Renal cortical epithelial cell (primary cell): ENCODE data around the gene SIPA1. TPM values are rescaled to one million over a fixed set of nuclear protein-coding genes. Genes with fewer than 3 reads are reported as not detected.
"Not testable (repeated sequence)": the region's sequence is repeated elsewhere in the genome, so short reads cannot be mapped to it uniquely, and the experiment has no call there.

Experiments used
- DNase-seq: peaks from one replicate; pipeline ENCODE4 v3.0.0-alpha.2; 2011; ENCODE audit warnings: low read depth
- total RNA-seq: library from RNA; depleted of rRNA; stranded (reverse); fragments of >200 nt; gene quantifications from 2 replicates; pipeline ENCODE4 v1.2.3, GENCODE V29; 2014

The SIPA1 gene
- total RNA-seq, 1 donor from 2014 or later: 29.1 TPM

- no peak for DNase-seq
Measured at GRCh38 chr11:65623177-65623576, 14.7 kb upstream of the SIPA1 start.

GRCh38 chr11:65623852-65624616 lies 13.9 kb upstream of the SIPA1 start:
- DNase-seq: no peak

GRCh38 chr11:65624931-65625627 lies 12.8 kb upstream of the SIPA1 start:
- DNase-seq: no peak

GRCh38 chr11:65625628-65626342 lies 12.1 kb upstream of the SIPA1 start:
- peak; percentile 14 for DNase-seq

- no peak for DNase-seq
Measured at GRCh38 chr11:65627202-65627601, 10.7 kb upstream of the SIPA1 start.

DNA sequence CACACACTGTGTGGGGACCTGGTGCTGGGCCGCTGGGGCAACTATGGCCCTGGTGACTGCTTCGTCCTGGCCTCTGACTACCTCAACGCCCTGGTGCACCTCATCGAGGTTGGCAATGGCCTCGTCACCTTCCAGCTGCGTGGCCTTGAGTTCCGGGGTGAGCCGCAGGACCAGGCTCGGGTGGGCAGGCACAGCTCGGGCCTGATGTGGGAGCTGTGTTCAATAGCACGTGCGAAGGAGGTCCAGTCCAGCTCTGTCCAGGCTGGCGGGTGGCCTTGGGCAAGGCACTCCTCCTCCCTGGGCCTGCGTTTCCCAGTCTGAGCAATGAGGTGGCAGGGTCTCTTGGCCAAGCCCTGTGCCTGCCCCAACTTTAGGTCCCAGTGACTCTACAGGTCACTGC lies 8.3 kb upstream of the SIPA1 start:
- no peak for DNase-seq

- DNase-seq: no peak
Measured at GRCh38 chr11:65630215-65630614, 7.7 kb upstream of the SIPA1 start.

DNA sequence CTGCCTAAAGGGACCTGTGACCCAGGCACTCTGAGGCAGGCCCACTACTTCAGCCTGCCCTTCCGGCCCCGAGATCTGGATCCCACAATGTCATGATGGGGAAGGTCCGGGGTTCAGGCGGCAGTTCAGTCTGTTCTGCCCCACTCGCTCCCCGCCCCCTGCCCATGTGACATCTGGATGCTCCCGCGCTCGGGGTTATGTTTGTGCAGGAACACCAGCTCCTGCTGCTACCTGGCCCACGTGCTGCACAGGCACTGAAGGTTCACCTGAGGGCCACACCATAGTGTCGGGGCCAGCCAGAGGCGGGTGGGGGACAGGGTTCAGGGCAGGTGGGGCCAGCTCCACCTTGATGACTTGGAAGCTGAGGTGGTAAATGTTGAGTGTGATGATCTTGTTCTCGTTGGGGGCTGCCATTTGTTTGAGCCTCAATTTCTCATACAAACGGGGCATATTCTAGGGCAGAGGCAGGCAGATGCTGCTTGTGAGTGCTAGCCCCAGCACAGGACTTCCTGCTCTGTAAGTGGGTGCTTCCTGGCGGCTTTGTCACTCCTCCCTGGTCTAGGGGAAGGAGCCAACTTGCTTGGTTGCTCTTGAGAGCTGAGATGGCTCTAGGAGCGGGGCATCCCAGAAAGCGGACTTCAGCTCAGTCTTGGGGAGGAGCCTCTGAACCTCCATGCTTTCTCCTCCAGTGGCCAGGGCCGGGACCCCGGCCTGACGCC lies 4.4 kb upstream of the SIPA1 start:
- no peak for DNase-seq

DNA sequence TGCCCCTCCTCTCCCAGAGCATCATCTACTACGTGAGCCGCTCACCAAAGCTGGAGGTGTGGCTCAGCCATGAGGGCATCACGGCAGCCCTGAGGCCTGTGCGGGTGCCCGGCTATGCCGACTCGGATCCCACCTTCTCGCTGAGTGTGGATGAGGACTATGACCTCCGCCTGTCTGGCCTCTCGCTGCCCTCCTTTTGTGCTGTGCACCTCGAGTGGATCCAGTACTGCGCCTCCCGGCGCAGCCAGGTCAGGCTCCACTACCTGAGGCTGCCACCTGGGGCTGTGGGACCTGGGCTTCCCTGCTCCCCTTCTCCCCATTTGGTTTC lies 3.8 kb upstream of the SIPA1 start:
- DNase-seq: no peak

DNA sequence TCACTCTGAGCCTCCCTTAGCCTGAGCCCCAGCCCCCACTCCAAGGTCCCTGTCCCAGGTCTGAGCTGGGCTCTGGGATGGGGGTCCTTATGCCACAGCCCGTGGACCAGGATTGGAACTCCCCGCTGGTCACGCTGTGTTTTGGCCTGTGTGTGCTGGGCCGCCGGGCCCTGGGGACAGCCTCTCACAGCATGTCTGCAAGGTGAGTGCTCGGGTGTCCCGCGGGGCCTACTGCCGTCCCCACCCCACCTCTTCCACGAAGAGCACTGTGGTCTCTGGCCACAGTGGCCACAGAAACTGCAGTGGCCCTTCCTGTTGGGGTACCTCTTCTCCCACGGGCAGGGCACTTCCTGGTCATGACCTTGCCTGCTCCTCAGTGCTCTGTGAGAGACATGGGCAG lies 3.5 kb upstream of the SIPA1 start:
- no peak for DNase-seq

GRCh38 chr11:65634905-65635731 lies 2.8 kb upstream of the SIPA1 start:
- DNase-seq: no peak

GRCh38 chr11:65636108-65637031 lies 1.5 kb upstream of the SIPA1 start:
- DNase-seq: no peak

DNA sequence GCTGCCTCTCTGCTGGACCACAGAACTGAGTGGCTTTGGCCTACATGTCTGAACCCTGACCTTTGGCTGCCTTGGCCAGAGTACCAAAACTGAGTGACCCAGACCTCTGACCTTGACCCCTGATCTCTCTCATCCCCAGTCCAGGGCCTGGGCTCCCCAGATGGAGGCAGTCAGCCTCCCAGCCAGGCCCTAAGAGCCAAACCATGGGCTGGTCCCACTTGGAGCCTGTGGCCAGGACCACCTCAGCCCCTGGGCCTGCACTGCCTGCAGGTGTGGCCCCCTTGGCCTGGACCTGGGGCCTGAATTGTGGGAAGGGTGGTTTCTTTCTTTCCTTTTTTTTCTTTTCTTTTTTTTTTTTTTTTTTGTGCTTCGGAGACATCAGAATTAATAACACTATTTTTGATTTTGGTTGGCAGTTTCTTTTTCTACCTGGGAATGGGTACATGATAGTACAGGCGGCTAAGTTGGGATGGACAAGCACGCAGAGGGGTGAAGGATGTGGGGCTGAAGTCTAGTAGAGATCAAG lies 806 bp upstream of the SIPA1 start:
- no peak for DNase-seq

DNA sequence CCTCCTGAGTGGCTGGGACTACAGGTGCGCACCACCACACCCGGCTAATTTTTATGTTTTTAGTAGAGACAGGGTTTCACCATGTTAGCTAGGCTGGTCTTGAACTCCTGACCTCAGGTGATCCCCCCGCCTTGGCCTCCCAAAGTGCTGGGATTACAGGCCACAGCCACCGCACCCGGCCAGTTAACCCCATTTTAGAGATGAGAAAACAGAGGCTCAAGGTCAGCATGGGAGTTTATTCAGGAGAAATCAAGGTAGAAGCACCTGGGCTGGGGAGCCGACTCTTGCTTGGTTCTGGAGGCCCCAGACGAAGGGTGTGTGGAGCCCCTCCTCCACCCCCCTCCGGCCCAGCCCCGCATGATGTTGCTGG lies 1.3 kb downstream of the SIPA1 start:
- DNase-seq: not testable (repeated sequence)

DNA sequence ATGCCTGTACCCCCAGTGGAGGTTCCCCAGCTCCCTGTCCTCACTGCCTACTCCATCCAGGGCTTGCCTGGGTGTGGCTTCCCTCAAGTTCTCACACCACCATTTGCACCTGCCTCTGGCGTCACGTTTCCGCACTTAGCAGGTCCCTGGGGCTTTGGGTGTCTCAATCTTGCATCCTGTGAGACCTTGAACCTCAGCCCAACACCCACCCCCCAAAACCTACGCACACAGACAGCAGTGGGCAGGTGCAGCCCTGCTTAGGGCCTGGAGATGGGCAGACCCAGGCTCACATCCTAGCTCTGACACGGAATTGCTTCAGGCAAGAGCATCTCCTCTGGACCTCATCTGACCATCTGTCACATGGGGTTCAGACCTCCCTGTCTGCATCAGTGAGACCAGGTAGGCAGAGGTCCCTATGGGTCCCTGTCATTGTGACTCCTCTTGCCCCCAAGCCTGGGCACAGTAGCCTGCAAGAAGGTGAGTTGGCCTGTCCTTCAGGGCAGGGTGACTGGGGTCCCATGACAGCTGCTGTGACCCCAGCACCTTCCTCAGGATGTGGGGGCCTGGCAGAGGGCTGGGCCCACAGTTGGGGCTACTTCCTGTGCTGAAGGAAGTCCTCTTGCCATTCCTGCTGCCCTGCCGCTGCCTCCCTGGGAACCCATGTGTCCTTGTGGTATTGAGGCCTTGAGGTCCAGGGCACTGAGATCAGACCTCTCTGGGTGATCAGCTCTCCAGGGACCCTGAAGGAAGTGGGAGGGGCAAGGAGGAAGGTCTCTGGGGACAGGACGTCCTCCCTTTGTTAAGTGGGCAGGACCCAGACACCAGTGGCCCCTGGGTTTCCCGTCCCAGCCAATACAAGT lies 2.0 kb downstream of the SIPA1 start:
- DNase-seq: no peak

- DNase-seq: no peak
Measured at GRCh38 chr11:65640483-65641296, 2.8 kb downstream of the SIPA1 start.

DNA sequence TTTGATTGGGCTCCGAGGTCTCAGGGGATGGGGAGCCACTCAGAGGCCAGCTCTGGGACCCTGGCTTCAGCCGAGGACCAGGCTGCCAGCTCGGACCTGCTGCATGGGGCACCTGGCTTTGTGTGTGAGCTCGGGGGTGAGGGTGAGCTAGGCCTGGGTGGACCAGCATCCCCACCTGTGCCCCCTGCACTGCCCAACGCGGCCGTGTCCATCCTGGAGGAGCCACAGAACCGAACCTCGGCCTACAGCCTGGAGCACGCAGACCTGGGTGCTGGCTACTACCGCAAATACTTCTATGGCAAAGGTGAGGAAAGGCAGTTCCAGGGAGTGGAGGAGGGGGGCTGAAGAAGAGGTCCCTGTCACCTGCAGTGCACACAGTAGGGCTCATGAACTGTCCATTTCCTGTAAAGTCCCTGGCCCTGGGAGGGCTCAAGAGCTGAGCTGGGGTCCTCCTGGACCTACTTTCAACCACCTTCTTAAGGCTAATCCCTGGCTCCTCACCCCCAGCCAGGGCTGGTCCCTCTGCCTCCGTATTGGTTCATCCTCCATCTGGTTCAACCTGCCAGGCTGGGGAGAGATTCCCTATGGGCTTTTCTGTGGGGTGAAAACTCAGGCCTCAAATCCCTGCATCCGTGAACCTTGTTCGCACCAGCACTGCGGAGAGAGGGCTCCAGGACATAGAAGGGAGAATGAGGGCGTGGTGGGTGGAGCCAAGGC lies 3.6 kb downstream of the SIPA1 start:
- no peak for DNase-seq
